Superior temporal gyrus (tissue), 1 donor: ENCODE data around the gene GRAMD2A.

Source experiments
- DNase-seq: peaks from one replicate; pipeline ENCODE4 v3.0.0-alpha.2; 2016; ENCODE audit errors: extremely low spot score

The GRAMD2A gene

DNA sequence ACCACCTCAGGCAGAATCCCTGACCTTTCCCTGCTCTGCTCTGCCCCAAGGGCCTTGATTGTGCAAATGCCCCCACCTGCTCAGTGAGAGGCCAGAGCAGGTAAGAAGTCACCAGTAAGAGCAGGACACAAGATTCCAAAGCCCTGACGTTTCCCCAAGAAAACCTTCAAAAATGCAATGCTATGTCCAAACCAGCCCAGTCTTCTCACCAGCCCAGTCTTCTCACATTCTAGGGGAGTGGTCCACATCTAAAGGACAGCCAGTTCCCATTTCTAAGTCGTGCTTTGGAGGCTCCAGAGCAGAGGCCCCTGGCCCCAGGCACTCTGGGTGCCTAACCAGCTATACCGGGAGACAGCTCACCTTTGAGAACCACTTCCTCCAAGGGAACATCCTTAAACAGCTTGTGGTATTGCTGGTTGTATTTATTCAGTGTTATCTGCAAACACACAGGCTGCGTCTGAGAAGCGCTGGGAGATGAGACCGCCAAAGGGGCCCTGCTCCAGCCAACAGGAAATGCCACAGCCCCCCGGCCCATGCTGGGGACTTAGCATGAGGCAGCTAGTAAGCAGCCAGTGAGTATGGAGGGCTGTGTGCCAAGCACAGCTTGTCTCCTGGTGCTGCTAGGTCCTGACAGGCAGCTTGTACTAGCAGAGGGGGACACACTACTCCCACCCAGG, 29.3 kb downstream of the GRAMD2A start:
- DNase-seq: no peak

DNA sequence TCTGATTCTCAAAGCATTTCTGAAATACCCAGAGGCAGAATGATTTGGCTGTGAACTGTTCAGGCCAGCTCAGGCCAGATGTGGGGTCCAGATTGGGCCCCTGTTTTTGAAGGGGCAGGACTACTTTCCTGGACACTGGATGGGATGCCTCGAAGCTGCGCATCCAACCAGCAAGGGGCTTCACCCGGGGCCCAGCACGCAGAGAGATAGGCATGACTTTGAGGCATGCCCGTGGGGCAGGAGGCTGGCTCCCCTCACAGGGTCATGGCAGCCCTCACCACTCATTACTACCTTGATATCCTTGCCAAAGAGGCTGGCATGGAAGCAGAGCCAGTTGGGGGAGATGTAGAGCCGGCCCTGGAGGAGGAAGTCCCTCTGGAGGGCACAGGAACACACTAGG, 30.1 kb downstream of the GRAMD2A start:
- DNase-seq: no peak

DNA sequence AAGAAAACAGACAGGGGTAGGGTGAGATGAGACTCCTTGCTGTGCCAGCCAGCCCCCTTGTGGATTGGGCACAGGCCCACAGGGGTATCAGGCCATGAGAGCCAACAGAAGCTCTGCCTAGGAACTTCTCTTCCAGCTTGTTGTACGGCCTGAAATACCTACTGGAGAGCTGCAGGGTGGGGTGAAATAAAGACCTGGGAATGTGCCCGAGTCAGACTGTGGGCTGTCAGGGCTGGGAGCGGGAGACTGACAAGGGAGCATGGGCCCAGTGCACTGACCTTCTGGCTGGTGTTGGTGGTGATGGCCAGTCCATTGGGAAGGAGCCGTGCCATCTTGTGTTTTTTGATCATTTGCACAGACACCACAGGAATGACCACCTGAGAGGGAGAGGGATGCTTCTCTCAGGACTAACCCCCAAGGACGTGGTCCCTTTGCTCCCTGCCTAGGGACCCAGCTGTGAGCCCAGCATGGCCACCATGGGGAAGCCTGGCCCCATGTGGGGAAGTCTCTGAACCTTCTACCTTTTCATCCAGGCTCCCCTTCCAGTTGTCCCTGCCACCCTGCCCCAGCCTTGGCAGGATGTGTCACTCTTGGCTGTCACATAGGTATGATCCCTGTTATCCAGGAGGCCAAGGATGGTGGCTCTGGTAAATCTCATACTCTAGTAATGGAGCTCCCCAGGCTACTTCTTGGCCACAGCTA, 30.7 kb downstream of the GRAMD2A start:
- DNase-seq: no peak

DNA sequence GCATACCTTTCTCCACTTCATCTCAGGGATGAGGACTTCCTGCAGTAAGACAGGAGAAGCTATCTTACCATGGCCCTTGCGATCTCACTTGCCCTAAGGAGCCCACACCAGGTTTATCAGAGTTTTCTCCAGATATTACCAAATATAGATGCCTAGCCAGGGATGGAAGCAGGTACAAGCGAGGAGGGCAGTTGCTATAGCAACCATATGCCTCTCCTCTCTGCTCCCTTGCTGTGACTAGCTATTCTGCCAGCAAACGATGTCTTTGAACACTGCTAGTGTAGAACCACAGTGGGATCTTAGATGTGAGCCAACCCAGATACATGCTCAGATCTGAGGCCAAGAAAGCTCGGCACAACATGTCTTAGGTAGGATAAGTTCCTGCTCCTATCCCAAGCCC, 33.9 kb downstream of the GRAMD2A start:
- DNase-seq: peak; percentile 46

DNA sequence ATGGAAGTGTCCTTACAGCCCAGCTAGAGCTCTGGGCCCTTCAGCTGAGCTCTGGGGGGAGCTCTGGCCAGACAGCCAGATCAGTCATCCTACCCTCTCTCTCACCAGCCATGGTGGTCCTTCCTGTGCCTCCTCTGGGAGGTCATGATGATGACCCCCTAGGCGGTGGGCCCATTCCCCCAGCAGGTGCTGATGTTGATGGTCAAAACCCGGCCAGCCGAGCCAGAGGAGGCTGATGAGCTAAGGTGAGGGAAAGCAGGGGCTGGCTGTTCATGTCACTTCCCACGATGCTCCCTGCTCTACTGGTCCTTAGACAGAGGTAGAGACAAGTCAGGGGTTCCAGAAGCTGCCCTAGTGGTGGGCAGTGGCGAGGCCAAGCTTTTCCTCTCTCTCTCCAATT, 35.0 kb downstream of the GRAMD2A start:
- DNase-seq: no peak

DNA sequence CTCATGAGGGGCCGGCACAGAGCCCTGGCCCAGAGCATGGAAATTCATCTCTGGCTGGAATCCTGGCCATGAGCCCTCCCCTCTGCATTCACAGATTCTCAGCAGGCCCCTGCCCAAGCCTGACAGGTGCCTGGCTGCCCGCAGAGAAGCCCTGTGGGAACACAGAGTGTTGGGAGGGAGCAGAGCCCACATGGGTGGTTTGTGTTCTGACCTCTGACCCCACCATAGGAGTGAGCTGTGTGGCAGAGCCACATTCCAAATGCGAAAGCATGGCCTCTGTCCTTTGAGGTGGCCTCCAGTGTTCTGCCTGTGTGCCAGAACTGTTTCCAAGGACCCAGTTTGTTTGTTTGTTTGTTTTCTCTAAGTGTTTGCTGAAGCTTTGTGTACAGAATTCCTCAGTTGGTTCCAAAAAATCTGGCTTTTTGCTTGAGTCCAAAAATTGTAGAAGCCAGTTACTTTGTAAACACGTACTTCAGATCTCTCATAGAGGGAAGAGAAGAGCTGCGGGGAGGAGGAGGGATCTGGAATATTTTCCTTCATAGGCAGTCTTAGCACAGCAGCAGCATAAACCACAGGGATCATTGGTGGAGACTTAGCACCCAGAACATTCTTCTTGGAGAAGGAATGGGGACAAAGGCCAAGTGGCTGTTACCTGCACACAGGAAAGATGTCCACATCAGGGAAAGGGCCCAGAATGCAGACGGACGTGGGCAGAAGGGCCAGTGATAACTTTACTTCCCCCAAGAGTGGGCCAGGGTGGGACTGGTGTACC, 36.0 kb downstream of the GRAMD2A start:
- no peak for DNase-seq

DNA sequence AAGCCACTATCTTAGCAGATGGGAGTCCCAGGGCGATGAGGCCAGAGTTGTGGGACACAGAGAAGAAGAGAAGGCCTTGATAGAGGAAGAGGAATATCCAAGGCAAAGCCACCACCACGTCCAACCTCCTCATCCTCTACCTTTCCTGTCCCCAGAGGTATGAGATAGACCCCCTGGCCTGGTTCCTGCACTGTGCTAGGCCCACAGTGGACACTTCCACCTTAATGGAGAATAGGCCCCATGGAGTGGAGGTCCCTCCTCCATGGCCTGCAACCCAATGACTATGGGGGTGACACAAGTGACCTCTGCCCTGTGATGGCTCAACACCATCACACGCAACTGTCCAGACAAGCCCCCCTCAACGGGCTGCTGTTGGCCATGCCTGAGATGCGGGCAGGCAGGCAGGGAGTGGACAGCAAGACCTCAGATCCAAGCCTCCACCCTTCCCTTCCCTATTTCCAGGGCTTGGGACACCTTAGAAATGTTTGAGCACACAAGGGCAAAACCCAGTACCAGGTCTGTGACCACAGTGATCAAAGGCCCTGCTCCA, 36.8 kb downstream of the GRAMD2A start:
- DNase-seq: no peak

DNA sequence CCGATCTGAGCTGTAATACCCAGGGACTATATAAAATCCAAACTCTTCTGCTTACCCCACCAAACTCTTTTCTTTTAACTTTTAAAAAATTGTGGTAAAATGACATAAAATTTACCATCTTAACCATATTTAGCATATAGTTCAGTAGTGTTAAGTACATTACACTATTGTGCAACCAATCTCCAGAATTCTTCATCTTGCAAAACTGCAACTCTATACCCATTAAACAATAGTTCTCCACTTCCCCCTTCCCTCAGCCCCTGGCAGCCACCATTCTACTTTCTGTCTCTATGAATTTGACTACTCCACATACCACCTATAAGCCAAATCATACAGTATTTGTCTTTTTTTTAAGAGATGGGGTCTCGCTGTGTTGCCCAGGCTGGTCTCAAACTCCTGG, 40.7 kb downstream of the GRAMD2A start:
- DNase-seq: no peak

DNA sequence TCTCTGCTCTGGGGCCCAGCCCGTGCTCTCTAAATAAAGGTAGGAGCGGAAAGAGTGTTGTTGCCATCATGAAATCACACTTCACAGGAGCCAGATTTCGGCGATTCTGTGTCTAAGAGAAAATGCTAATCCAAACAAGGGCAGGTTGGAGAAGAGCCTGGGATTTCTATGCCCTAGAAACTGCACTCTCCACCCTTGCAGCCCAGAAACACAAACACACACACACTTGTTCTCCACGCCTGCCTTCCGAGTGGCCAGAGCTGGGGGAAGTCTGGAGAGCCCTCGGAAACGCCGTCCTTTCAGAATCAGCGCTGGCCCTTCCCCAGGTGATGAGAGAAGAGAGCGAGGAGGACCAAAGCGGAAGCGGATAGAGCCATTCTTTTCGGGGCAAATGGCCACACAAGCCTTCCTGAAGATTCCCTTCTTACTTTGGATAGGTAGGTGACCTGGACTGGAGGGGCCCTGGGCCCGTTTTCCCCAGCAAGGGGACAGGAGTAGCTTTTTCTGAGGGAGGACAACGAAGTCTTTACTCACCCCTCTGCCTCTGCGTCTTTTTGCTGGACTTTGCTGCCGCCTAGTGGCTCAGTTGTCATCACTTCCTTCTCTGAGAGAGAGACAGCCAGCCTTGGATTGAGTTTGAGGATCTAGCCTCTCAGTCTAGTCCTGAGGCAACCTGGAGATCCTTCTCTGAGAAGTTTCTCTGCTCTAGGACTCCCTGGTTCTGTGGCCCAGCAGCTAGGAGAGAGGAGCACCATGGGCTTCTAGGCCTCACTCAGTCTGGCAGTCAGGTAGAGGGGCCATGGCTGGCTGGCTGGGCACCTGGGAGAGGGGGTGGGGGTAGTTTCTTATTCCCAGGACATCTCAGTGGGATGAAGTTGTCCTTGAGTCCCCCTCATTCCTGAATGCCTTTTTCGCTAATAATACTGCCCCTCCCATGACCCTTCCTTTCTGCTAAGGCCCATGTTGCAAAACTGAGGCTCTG, 41.7 kb downstream of the GRAMD2A start:
- DNase-seq: peak; percentile 96

DNA sequence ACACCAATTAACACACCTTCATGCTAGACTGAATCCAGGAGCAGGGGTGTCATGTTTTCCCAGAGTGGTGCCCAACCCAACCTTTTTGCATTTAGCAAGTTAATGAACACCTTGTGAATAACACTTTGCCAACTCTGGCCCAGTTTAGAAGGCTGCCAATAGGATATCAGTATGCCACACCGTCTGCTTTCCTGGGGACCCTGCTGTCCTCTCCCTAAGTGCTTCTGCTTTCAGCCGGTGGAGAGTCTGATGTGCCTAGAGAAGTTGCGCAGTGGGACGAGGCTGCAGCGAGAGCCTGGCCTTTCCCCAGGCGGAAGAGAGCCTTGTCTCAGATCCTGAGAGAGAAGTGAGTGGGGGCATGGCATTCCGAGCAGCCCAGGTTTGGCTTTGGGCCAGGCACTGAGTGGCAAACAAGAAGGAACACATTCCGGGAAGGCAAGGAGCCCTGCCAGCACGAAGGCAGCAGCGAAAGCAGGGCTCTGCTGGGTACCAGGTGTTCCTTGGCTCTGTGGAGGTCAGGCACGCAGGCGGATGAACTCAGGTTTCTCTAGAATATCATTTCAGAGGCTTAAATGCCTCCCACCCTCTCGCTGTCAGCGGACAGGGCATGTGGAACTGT, 42.5 kb downstream of the GRAMD2A start:
- DNase-seq: peak; percentile 62

DNA sequence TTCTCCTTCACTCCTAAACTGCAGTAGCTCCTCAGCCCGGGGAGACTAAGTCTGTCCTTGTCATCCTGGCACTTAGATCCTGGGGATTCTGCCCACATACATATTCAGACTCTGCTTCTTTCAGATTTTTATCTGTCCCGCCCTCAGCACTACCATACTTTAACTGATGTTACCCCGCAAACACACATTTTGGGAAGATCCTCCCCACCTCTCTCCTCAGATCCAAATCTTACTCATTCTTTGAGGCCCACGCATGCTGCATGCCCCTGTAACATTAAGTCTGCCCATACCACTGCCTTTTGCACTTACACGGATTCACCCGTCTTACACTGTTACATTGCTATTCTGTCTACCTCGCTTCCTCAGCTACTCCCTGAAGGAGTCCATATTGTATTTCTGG, 43.3 kb downstream of the GRAMD2A start:
- DNase-seq: peak; percentile 12

DNA sequence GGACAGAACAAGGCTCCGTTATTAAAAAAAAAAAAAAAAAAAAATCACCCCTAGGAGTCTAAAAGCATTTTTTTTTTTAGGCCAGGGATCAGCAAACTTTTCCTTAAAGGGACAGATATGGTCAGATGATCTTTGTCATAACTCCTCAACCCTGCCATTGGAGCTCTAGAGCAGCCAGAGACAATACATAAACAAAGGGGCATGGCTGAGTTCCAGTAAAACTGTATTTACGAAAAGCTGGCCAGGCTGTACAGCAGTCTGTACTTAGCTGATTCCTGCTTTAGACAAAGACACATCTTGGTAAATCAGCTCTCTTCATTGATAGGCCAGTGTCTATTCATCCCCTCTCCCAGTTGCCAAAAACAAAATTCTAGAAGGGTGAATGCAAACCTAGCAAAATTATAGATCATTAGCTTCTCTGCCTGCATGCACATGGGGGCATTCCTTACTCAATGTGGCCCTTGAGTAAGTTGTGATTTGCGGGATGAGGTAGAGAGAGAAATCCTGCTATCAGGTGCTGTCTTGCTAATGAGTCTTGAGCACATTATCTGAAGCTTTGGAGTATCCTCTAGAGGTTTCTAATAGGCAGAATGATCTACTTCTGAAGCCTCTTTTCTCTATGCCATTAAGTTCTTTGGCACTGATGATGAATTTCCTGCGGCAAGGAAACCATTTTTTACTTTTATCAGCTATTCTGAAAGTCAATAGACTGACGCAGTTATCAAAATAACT, 44.2 kb downstream of the GRAMD2A start:
- peak; percentile 6 for DNase-seq

DNA sequence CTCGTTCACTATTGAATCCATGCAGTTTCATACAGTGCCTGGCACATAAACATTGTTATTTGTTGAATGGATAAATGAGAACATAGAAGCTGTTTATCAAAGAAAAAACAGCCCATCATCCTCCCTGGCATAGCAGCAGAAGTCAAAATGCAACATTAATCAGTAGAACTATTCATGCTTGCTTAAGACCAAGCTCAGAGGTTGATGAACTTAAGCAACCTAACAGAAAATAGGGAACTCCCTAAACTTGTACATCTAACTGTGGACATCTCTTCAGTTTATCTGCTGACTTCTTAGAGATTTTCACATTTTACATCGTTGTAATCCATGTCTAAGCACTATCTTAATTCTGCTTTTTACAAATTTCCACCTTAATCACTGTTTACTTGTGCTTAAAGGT, 50.2 kb downstream of the GRAMD2A start:
- no peak for DNase-seq

DNA sequence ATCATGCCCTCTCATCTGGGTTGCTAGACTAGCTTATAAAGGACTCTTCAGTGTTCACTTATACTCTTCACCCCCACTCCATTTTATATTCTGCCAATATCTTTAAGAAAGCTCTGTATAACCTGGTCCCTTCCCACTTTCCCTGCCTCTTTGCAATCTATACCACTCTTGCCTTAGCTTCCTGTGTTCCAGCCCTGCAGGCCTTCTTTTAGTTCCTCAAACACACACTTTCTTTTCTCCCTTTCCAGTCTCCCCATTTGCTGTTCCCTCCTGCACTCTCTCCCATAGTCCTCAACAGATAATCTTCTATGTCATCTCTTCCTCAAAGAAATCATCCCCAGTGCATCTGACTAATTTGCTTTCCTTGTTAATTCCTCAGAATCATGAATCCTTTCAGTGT, 50.7 kb downstream of the GRAMD2A start:
- DNase-seq: no peak

DNA sequence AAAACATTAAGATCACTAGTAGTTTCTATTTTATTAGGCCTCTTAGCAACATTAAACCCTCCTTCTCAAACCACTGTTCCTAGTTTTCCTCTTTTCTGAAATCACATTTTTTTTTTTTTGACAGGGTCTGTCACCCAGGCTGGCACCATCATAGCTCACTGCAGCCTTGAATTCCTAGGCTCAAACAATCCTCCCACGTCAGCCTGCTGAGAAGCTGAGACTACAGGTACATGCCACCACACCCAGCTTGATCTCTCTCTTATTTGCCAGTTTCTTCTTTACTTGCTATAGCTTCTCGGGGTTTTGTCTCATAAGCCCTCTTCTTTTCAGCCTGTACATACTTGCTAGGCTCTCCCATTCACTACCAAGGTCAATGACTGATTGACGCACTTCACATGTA, 51.4 kb downstream of the GRAMD2A start:
- DNase-seq: no peak

DNA sequence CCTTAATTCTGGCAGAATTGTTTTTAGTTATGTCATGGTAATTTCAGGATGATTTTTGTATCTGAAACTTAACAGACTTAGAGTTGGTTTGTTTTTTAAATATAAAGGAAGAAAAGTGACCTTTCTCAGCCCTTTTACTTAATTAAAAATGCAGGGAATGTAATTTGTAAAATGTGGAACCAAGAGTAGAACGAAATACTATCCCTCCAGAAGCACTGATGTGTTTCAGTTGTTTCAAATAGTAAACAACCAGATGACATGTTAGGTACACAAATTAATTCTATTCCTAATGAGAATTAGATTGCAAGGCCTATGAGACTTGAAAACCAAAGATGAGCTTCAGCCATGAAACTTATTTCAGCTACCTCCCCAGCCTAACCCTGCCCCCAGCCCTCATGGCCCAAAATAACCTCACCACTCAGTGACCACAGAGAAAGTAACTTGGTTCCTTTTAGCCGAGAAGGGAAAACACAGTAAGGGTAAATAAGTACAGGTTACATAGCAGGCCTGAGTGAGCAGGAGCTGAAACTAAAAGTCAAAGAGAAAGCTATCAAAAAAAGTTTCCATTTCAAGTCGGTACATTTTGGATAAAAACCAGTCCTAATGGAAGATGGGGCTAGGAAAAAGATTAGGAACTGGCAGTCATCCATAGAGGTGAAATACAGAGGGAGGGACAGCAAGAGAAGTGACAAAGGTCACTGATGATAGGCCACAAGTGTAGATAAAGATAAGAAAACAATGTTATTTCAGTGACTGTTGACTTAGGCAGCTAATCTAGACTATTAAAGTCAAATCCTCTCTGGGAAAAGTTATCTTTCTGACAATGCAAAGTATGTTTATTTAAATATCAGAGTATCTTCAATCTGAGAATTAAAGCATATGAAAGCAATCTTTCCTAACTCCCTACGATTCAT, 56.2 kb downstream of the GRAMD2A start:
- DNase-seq: no peak

DNA sequence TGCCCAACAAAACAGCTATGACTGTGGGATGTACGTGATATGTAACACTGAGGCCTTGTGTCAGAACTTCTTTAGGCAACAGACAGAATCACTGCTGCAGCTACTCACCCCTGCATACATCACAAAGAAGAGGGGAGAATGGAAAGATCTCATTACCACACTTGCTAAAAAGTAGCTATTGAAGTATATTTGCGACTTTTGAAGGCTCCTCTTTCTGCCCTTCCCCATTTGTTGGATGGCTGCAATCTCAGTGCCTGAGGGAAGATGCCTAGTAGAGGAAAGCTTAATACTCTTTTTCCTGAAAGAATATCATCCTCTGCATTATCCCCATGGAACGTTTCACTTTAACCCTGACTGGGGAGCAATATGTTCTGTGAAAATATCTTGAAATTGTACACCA, 57.5 kb downstream of the GRAMD2A start:
- DNase-seq: no peak

DNA sequence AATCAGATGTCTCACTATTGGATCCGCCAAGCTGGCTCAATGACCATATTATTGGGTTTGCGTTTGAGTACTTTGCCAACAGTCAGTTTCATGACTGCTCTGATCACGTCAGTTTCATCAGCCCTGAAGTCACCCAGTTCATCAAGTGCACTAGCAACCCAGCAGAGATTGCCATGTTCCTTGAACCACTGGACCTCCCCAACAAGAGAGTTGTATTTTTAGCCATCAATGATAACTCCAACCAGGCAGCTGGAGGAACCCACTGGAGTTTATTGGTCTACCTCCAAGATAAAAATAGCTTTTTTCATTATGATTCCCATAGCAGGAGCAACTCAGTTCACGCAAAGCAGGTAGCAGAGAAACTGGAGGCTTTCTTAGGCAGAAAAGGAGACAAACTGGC, 57.9 kb downstream of the GRAMD2A start:
- DNase-seq: no peak
